HUDEP-2 (cell line): ENCODE results near the gene NTHL1.
"Not testable (repeated sequence)": the region's sequence is repeated elsewhere in the genome, so short reads cannot be mapped to it uniquely, and the experiment has no call there.

Source experiments
- DNase-seq, 76 experiments: peaks; one replicate each; lab custom pipeline; 2025; ENCODE audit not compliant: unreplicated experiment in 76 of 76; lab: John Stamatoyannopoulos, UW

NTHL1 gene

GRCh38 chr16:2042986-2043666 is 4.5 kb downstream of the NTHL1 start:
- DNase-seq: no peak

GRCh38 chr16:2042171-2042985 is 5.3 kb downstream of the NTHL1 start:
- DNase-seq: no peak

- DNase-seq: peak in 51 of 76 experiments; percentile 7 to 65 (median 30)
These were observed 6.7 kb downstream of the NTHL1 start for GRCh38 chr16:2040787-2041522.

GRCh38 chr16:2040041-2040786 is 7.4 kb downstream of the NTHL1 start:
- DNase-seq: peak in 1 of 76 experiments; percentile 27

GRCh38 chr16:2039274-2040031 is 8.2 kb downstream of the NTHL1 start:
- DNase-seq: no peak

- DNase-seq: no peak
These were observed 9.0 kb downstream of the NTHL1 start for GRCh38 chr16:2038382-2039231.

DNA sequence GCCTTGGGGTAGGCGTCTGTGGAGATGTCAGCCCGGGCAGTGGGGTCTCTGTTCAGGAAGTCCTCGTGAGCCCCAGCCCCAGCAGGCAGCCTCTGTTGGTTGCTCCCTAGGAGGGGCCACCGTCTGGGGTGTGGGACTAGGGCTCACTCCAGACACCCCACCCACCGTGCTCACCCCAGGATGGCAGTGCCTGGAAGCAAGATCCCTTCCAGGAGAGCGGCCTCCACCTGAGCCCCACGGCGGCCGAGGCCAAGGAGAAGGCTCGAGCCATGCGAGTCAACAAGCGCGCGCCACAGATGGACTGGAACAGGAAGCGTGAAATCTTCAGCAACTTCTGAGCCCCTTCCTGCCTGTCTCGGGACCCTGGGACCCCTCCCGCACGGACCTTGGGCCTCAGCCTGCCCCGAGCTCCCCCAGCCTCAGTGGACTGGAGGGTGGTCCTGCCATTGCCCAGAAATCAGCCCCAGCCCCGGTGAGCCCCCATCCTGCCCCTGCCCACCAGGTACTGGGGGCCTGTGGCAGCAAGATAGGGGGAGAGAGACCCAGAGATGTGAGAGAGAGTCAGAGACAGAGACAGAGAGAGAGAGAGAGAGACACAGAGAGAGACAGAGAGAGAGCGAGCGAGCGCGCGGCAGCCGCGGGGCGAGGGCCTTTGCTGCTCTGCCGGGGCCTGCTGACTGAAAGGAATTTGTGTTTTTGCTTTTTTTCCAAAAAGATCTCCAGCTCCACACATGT is 9.8 kb downstream of the NTHL1 start:
- DNase-seq: no peak

- DNase-seq: no peak
These were observed 10.5 kb downstream of the NTHL1 start for GRCh38 chr16:2037115-2037514.

DNA sequence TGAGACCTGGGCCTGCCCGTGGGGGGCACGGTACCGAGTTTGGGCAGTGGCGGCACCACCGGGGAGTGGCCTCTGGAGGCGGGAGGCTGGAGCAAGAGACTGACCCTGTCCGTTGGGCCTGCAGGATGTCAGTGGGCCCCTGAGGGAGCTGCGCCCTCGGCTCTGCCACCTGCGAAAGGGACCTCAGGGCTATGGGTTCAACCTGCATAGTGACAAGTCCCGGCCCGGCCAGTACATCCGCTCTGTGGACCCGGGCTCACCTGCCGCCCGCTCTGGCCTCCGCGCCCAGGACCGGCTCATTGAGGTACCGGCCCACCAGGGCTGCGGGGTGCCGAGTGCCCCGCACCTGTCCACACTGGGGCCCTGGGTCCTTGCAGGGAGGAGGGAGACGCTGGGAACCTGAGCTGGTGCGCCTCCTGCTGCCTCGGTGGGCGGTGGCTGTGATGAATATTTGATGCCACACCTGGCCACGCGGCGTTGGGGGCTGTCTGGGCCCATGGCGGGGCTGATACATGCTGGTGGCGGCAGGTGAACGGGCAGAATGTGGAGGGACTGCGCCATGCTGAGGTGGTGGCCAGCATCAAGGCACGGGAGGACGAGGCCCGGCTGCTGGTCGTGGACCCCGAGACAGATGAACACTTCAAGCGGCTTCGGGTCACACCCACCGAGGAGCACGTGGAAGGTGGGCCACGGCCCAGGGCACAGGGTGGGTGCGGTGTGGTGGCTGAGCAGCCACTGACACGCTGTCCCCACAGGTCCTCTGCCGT is 11.3 kb downstream of the NTHL1 start:
- no peak for DNase-seq

DNA sequence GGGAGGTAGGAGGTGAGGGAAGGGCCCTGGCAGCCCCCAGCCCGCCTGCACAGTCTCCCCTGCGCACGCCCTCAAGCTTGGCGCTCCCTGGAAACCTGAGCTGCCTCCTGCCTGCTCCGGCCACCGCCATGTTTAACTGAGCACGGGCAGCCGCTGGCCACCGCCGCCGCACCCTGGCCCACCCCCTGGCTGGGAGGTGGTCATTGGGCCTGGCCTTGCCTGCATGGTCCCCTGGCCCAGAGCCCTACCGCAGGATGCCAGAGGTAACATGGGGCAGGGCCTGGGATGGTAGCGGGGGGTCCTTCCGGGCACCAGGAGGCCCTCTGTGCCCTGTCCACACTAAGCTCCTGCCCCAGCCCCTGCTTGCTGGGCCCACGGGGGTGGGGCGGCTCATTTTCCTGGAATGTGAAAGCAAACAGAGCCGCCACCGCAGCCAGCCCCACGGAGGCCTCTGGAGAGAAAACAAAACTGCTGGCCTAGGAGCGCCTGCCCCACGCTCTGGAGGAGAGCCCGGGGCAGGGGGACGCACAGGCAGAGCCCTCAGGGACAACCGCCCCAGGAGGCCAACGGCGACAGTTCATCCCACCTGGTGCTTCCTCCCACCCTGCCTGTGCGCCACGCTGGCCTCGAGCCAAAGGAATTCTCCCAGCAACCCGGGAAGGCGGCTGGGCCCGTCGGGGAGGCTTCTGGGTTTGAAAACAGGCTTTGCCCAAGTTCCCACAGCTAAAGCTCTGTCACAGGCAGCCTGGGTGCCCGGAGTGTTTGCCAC is 12.0 kb downstream of the NTHL1 start:
- no peak for DNase-seq

GRCh38 chr16:2034696-2035430 is 12.8 kb downstream of the NTHL1 start:
- DNase-seq: no peak

- not testable (repeated sequence) for DNase-seq
These were observed 13.5 kb downstream of the NTHL1 start for GRCh38 chr16:2033909-2034695.

GRCh38 chr16:2033057-2033908 is 14.4 kb downstream of the NTHL1 start:
- no peak for DNase-seq

GRCh38 chr16:2032285-2033056 is 15.2 kb downstream of the NTHL1 start:
- DNase-seq: no peak
